HepG2 (cell line): ENCODE data around the gene CSNK2B. TPM values are rescaled to one million over a fixed set of nuclear protein-coding genes. Genes with fewer than 3 reads are reported as not detected.

Experiments used
- ELF4 ChIP-seq: sonication (generic); formaldehyde crosslinking; IDR thresholded peaks from 2 replicates; pipeline ENCODE4 v1.5.0; 2020; ENCODE audit warnings: missing genetic modification reagents, mild to moderate bottlenecking, moderate library complexity, borderline replicate concordance
- KDM5A ChIP-seq: fragments of 200-600 bp; sonication (generic); IDR thresholded peaks from 2 replicates; pipeline ENCODE4 v1.7.0; 2018; ENCODE audit warnings: antibody characterized with exemption, mild to moderate bottlenecking, low read length, borderline replicate concordance
- MIER2 ChIP-seq: IDR thresholded peaks from 2 replicates; pipeline ENCODE4 v1.6.1; 2016; ENCODE audit warnings: missing biosample characterization, missing genetic modification reagents
- PATZ1 ChIP-seq: sonication (generic); formaldehyde crosslinking; IDR thresholded peaks from 2 replicates; pipeline ENCODE4 v1.4.0; 2020; ENCODE audit warnings: missing genetic modification reagents
- POLR2AphosphoS5 ChIP-seq: IDR thresholded peaks from 2 replicates; pipeline ENCODE4 v1.6.1; 2012; ENCODE audit warnings: low read depth, low read length
- SNAI1 ChIP-seq: sonication (generic); formaldehyde crosslinking; IDR thresholded peaks from 2 replicates; pipeline ENCODE4 v1.5.0; 2020; ENCODE audit warnings: mild to moderate bottlenecking, missing genetic modification reagents, borderline replicate concordance
- SOX13 ChIP-seq, 3 experiments: fragments of 450-650 bp in 1 of 3; sonication (generic) in 1 of 3; formaldehyde crosslinking in 1 of 3; IDR thresholded peaks in 2 of 3; conservative IDR thresholded peaks in 1 of 3; 2 replicates each; pipeline versions ENCODE4 v1.5.0 to v1.6.1; 2016 to 2020; ENCODE audit warnings: antibody characterized with exemption in 1 of 3, mild to moderate bottlenecking in 1 of 3, missing compliant biosample characterization in 1 of 3, missing genetic modification reagents in 1 of 3, moderate library complexity in 1 of 3
- TMF1 ChIP-seq: sonication (generic); formaldehyde crosslinking; IDR thresholded peaks from 2 replicates; pipeline ENCODE4 v1.8.1; 2022; ENCODE audit warnings: low read depth, missing genetic modification reagents
- ZFP36L2 ChIP-seq: sonication (generic); formaldehyde crosslinking; IDR thresholded peaks from 2 replicates; pipeline ENCODE4 v1.4.0; 2020; ENCODE audit warnings: missing genetic modification reagents
- ZNF235 ChIP-seq: sonication (generic); formaldehyde crosslinking; IDR thresholded peaks from 2 replicates; pipeline ENCODE4 v1.8.1; 2023; ENCODE audit warnings: mild to moderate bottlenecking, missing genetic modification reagents, borderline replicate concordance
- ZNF841 ChIP-seq: sonication (generic); formaldehyde crosslinking; IDR thresholded peaks from 2 replicates; pipeline ENCODE4 v1.8.1; 2023; ENCODE audit warnings: missing genetic modification reagents, borderline replicate concordance
- polyA plus RNA-seq, 8 experiments: library from polyadenylated mRNA; depleted of rRNA in 3 of 8; stranded (reverse) in 7 of 8; unstranded in 1 of 8; fragments of >200 nt; fragmentation: Illumina TruSeq in 4 of 8; extraction: Trizol in 4 of 8; gene quantifications; 2 replicates each; pipeline versions ENCODE4 v1.2.1 to v1.2.3, GENCODE V29; 2011 to 2016; ENCODE audit warnings: low read depth in 4 of 8, missing spikeins in 1 of 8, mixed read lengths in 1 of 8; ENCODE audit not compliant: insufficient read depth in 1 of 8
- total RNA-seq, 5 experiments: library from RNA; depleted of rRNA; stranded (reverse); fragments of >200 nt; fragmentation: Illumina TruSeq; extraction: Trizol; gene quantifications; 2 replicates each; pipeline ENCODE4 v1.2.3, GENCODE V29; 2016; ENCODE audit warnings: low read depth in 1 of 5

CSNK2B gene
- total and polyA plus RNA-seq, 2 of the 13 experiments (the other 11 are each of a cell fraction or from before 2014, with no cell fraction given): 111 to 296 TPM

- TF ChIP-seq PATZ1 (peak; percentile 86), POLR2AphosphoS5 (peak; percentile 56; the same call in 1 of the 2 replicates), TMF1 (CRISPR knock-in tag) (0 out of 2 replicates have a peak, but pooled peaks have one; percentile 26), SNAI1 (peak; percentile 83; the same call in 1 of the 2 replicates), ELF4 (0 out of 2 replicates have a peak, but pooled peaks have one; percentile 50), ZNF841 (0 out of 2 replicates have a peak, but pooled peaks have one; percentile 34), ZFP36L2 (CRISPR knock-in tag) (no peak), ZNF235 (CRISPR knock-in tag) (0 out of 2 replicates have a peak, but pooled peaks have one; percentile 59), MIER2 (no peak), SOX13 (IDR thresholded peaks at IDR 0.05) (0 out of 2 replicates have a peak, but pooled peaks have one; percentile 6), SOX13 (CRISPR knock-in tag; conservative IDR thresholded peaks at IDR 0.05 in 1 of 2, IDR thresholded peaks at IDR 0.05 in 1 of 2) (no peak), KDM5A (peak; percentile 68)
Observed at GRCh38 chr6:31620586-31621319, 45.1 kb upstream of the CSNK2B start, which contains the start of gene PRRC2A (continued).
